Daoy (cell line): ENCODE results near the gene KIF26B. TPM values are rescaled to one million over a fixed set of nuclear protein-coding genes. Genes with fewer than 3 reads are reported as not detected.
A peak's percentile ranks its signal among the peaks of the same experiment; 100 is the strongest.

Experiments
- DNase-seq: peaks from one replicate; pipeline ENCODE4 v3.0.0-alpha.2; 2015; ENCODE audit warnings: low read depth
- total RNA-seq: library from RNA; depleted of rRNA; stranded (reverse); fragments of >200 nt; shearing (Covaris generic); gene quantifications from 2 replicates; pipeline ENCODE4 v1.2.3, GENCODE V29; 2014

KIF26B gene
- total RNA-seq, 1 experiment from 2014 or later: 1.1 TPM

GRCh38 chr1:245428681-245429080 lies 273.9 kb downstream of the KIF26B start:
- no peak for DNase-seq

GRCh38 chr1:245431706-245432105 lies 276.9 kb downstream of the KIF26B start:
- DNase-seq: no peak

GRCh38 chr1:245432228-245432875 lies 277.6 kb downstream of the KIF26B start:
- no peak for DNase-seq

- no peak for DNase-seq
Measured at GRCh38 chr1:245433561-245433960, 278.8 kb downstream of the KIF26B start.

- DNase-seq: no peak
Measured at GRCh38 chr1:245434280-245434679, 279.5 kb downstream of the KIF26B start.

GRCh38 chr1:245436407-245436806 lies 281.6 kb downstream of the KIF26B start:
- DNase-seq: no peak

GRCh38 chr1:245437369-245438062 lies 282.7 kb downstream of the KIF26B start:
- no peak for DNase-seq

- no peak for DNase-seq
Measured at GRCh38 chr1:245440922-245441321, 286.1 kb downstream of the KIF26B start.

GRCh38 chr1:245441689-245442088 lies 286.9 kb downstream of the KIF26B start:
- DNase-seq: peak; percentile 27

- no peak for DNase-seq
Measured at GRCh38 chr1:245444147-245444828, 289.5 kb downstream of the KIF26B start.

GRCh38 chr1:245444945-245445344 lies 290.2 kb downstream of the KIF26B start:
- no peak for DNase-seq

GRCh38 chr1:245448531-245448930 lies 293.7 kb downstream of the KIF26B start:
- DNase-seq: no peak

- DNase-seq: no peak
Measured at GRCh38 chr1:245448975-245449431, 294.2 kb downstream of the KIF26B start.

GRCh38 chr1:245453541-245453940 lies 298.8 kb downstream of the KIF26B start:
- no peak for DNase-seq

- DNase-seq: no peak
Measured at GRCh38 chr1:245454051-245454450, 299.3 kb downstream of the KIF26B start.

GRCh38 chr1:245457562-245457961 lies 302.8 kb downstream of the KIF26B start:
- DNase-seq: no peak

GRCh38 chr1:245458234-245458633 lies 303.4 kb downstream of the KIF26B start:
- no peak for DNase-seq

GRCh38 chr1:245458761-245459174 lies 304.0 kb downstream of the KIF26B start:
- DNase-seq: peak; percentile 28

GRCh38 chr1:245459621-245460020 lies 304.8 kb downstream of the KIF26B start:
- no peak for DNase-seq

GRCh38 chr1:245461681-245462080 lies 306.9 kb downstream of the KIF26B start:
- DNase-seq: no peak

GRCh38 chr1:245462161-245462560 lies 307.4 kb downstream of the KIF26B start:
- DNase-seq: no peak

- DNase-seq: no peak
Measured at GRCh38 chr1:245463392-245464165, 308.8 kb downstream of the KIF26B start.
